Erythroblast (primary cell): ENCODE data around the gene HSFX1.
"Not testable (repeated sequence)": the region's sequence is repeated elsewhere in the genome, so short reads cannot be mapped to it uniquely, and the experiment has no call there.

Experiments used
- DNase-seq, 2 experiments: peaks; one replicate each; lab custom pipeline; 2025; lab: John Stamatoyannopoulos, UW
- GATA1 ChIP-seq: IDR thresholded peaks from 2 replicates; pipeline ENCODE4 v1.6.1; 2011; ENCODE audit warnings: low read depth, mild to moderate bottlenecking, control low read depth, low read length, moderate library complexity
- POLR2A ChIP-seq: IDR thresholded peaks from 2 replicates; pipeline ENCODE4 v1.6.1; 2011; ENCODE audit warnings: mild to moderate bottlenecking, low read length

The HSFX1 gene

GRCh38 chrX:149773768-149774167 is at the start of gene HSFX1:
TSS of gene HSFX1 (plus strand) at chrX:149774068. CDS start at chrX:149774682, 614 bp downstream.
- not testable (repeated sequence) for DNase-seq

- not testable (repeated sequence) for DNase-seq
Observed at GRCh38 chrX:149727308-149727707, 46.6 kb upstream of the HSFX1 start.

GRCh38 chrX:149742269-149742668 is 31.6 kb upstream of the HSFX1 start:
- DNase-seq: not testable (repeated sequence)

GRCh38 chrX:149746390-149747007 is 27.4 kb upstream of the HSFX1 start:
- not testable (repeated sequence) for DNase-seq

GRCh38 chrX:149757206-149758067 is 16.4 kb upstream of the HSFX1 start:
- no peak for DNase-seq
- TF ChIP-seq GATA1 (no peak), POLR2A (no peak)

- no peak for DNase-seq
- no peak for TF ChIP-seq GATA1
- TF ChIP-seq POLR2A: no peak
Observed at GRCh38 chrX:149758068-149758714, 15.7 kb upstream of the HSFX1 start.

GRCh38 chrX:149758715-149759078 is 15.2 kb upstream of the HSFX1 start:
- DNase-seq: not testable (repeated sequence)

GRCh38 chrX:149759824-149760223 is 14.0 kb upstream of the HSFX1 start:
- no peak for TF ChIP-seq POLR2A
- TF ChIP-seq GATA1: no peak
- DNase-seq: no peak

- TF ChIP-seq POLR2A (no peak), GATA1 (no peak)
- DNase-seq: no peak
Observed at GRCh38 chrX:149760965-149761364, 12.9 kb upstream of the HSFX1 start.

GRCh38 chrX:149761858-149762674 is 11.8 kb upstream of the HSFX1 start:
- DNase-seq: not testable (repeated sequence)

GRCh38 chrX:149762696-149763614 is 10.9 kb upstream of the HSFX1 start:
- no peak for DNase-seq
- no peak for TF ChIP-seq GATA1
- TF ChIP-seq POLR2A: no peak

GRCh38 chrX:149770344-149770743 is 3.5 kb upstream of the HSFX1 start:
- not testable (repeated sequence) for DNase-seq

GRCh38 chrX:149773026-149773425 is 842 bp upstream of the HSFX1 start:
- not testable (repeated sequence) for DNase-seq

- DNase-seq: not testable (repeated sequence)
Observed at GRCh38 chrX:149777999-149778398, 4.1 kb downstream of the HSFX1 start.

- DNase-seq: not testable (repeated sequence)
Observed at GRCh38 chrX:149781727-149782126, 7.9 kb downstream of the HSFX1 start, which contains the start of gene MAGEA9. TSS of gene MAGEA9 (plus strand) at chrX:149781930. CDS start at chrX:149786211, 4,281 bp downstream.

- DNase-seq: not testable (repeated sequence)
Observed at GRCh38 chrX:149795531-149795930, 21.7 kb downstream of the HSFX1 start.
